ENCODE measurements around the gene C1orf105.
"Not testable (repeated sequence)": the region's sequence is repeated elsewhere in the genome, so short reads cannot be mapped to it uniquely, and the experiment has no call there.

The C1orf105 gene

GRCh38 chr1:172494166-172494565 lies 73.7 kb downstream of the C1orf105 start:
- no peak for DNase-seq

- not testable (repeated sequence) for DNase-seq
These were observed 75.6 kb downstream of the C1orf105 start for GRCh38 chr1:172496127-172496526.

GRCh38 chr1:172496678-172497077 lies 76.2 kb downstream of the C1orf105 start:
- DNase-seq, result no peak

GRCh38 chr1:172497230-172497629 lies 76.7 kb downstream of the C1orf105 start:
- DNase-seq, result no peak

GRCh38 chr1:172498857-172499256 lies 78.4 kb downstream of the C1orf105 start:
- DNase-seq, result no peak

GRCh38 chr1:172499636-172500141 lies 79.2 kb downstream of the C1orf105 start:
- no peak for DNase-seq

GRCh38 chr1:172500207-172500606 lies 79.7 kb downstream of the C1orf105 start:
- no peak for DNase-seq

- DNase-seq, result no peak
These were observed 87.3 kb downstream of the C1orf105 start for GRCh38 chr1:172507741-172508140.

- DNase-seq, result no peak
These were observed 90.0 kb downstream of the C1orf105 start for GRCh38 chr1:172510479-172510878.

- no peak for DNase-seq
These were observed 92.1 kb downstream of the C1orf105 start for GRCh38 chr1:172512591-172512990.

GRCh38 chr1:172513479-172513878 lies 93.0 kb downstream of the C1orf105 start:
- DNase-seq, result no peak

- DNase-seq, result no peak
These were observed 93.6 kb downstream of the C1orf105 start for GRCh38 chr1:172514108-172514507.

- DNase-seq, result no peak
These were observed 95.0 kb downstream of the C1orf105 start for GRCh38 chr1:172515436-172515835.

GRCh38 chr1:172515927-172516326 lies 95.4 kb downstream of the C1orf105 start:
- no peak for DNase-seq

- DNase-seq, result no peak
These were observed 96.6 kb downstream of the C1orf105 start for GRCh38 chr1:172517081-172517480.

GRCh38 chr1:172517545-172517944 lies 97.1 kb downstream of the C1orf105 start:
- no peak for DNase-seq
